NB4 (cell line): ENCODE results near the gene TECPR1.

Experiments
- TF ChIP-seq, protein P1 (sequence below): IDR thresholded peaks from one replicate; pipeline ENCODE4 v1.5.1; 2012; ENCODE audit warnings: low read depth, low read length
- TF ChIP-seq, protein P2 (sequence below): IDR thresholded peaks from 2 replicates; pipeline ENCODE4 v1.6.1; 2011; ENCODE audit warnings: low read depth, low read length

DNA sequence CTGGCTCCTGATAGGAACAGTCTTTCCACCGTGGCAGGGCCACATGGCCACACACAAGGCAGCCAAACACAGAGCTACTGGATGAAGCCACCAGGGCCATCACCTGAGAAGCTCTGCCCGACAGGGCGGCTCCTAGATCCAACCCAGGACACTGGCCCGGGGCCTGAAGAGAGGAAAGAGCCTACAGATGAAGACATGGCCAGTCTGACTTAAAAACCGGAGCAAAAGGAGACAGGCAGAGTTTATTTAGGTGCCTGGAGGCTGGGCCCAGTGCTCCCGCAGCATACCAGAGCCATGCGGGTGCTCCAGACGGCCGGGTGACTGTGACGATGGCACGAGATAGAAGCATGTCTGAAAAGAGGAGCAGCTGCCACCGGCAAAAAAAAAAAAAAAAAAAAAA is 3.9 kb downstream of the TECPR1 start:
- TF ChIP-seq, protein P1, sequence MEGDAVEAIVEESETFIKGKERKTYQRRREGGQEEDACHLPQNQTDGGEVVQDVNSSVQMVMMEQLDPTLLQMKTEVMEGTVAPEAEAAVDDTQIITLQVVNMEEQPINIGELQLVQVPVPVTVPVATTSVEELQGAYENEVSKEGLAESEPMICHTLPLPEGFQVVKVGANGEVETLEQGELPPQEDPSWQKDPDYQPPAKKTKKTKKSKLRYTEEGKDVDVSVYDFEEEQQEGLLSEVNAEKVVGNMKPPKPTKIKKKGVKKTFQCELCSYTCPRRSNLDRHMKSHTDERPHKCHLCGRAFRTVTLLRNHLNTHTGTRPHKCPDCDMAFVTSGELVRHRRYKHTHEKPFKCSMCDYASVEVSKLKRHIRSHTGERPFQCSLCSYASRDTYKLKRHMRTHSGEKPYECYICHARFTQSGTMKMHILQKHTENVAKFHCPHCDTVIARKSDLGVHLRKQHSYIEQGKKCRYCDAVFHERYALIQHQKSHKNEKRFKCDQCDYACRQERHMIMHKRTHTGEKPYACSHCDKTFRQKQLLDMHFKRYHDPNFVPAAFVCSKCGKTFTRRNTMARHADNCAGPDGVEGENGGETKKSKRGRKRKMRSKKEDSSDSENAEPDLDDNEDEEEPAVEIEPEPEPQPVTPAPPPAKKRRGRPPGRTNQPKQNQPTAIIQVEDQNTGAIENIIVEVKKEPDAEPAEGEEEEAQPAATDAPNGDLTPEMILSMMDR, result no peak
- TF ChIP-seq, protein P2, sequence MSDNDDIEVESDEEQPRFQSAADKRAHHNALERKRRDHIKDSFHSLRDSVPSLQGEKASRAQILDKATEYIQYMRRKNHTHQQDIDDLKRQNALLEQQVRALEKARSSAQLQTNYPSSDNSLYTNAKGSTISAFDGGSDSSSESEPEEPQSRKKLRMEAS, result no peak
